Neural progenitor cell (in vitro differentiated cells): ENCODE measurements around the gene VAV2. TPM values are rescaled to one million over a fixed set of nuclear protein-coding genes. Genes with fewer than 3 reads are reported as not detected.
A peak's percentile ranks its signal among the peaks of the same experiment; 100 is the strongest.

Source experiments
- DNase-seq: peaks from one replicate; pipeline ENCODE4 v3.0.0-alpha.2; 2016; ENCODE audit warnings: low spot score
- H2AFZ ChIP-seq: fragments of 200-600 bp; sonication (generic); replicated peaks from 2 replicates; pipeline ENCODE4 v1.6.1; 2016; ENCODE audit warnings: antibody characterized with exemption
- H3F3A ChIP-seq: fragments of 200-600 bp; sonication (generic); 2 replicates; pipeline ENCODE4 v1.6.1; 2016; ENCODE audit warnings: antibody characterized with exemption, low read depth
- H3K27ac ChIP-seq: fragments of 200-600 bp; sonication (generic); 2 replicates; pipeline ENCODE4 v1.5.1; 2016; ENCODE audit warnings: mild to moderate bottlenecking
- H3K27me3 ChIP-seq: fragments of 200-600 bp; sonication (generic); 2 replicates; pipeline ENCODE4 v1.6.1; 2016; ENCODE audit warnings: mild to moderate bottlenecking, moderate library complexity
- H3K36me3 ChIP-seq: fragments of 200-600 bp; sonication (generic); 2 replicates; pipeline ENCODE4 v1.5.1; 2016
- H3K4me1 ChIP-seq: fragments of 200-600 bp; sonication (generic); 2 replicates; pipeline ENCODE4 v1.6.1; 2016; ENCODE audit warnings: mixed run types
- H3K4me2 ChIP-seq: fragments of 200-600 bp; sonication (generic); 2 replicates; pipeline ENCODE4 v1.6.1; 2016
- H3K4me3 ChIP-seq: fragments of 200-600 bp; sonication (generic); 2 replicates; pipeline ENCODE4 v1.5.1; 2016
- H3K79me2 ChIP-seq: fragments of 200-600 bp; sonication (generic); 2 replicates; pipeline ENCODE4 v1.6.1; 2016; ENCODE audit warnings: low read depth
- H3K9ac ChIP-seq: fragments of 200-600 bp; sonication (generic); 2 replicates; pipeline ENCODE4 v1.6.1; 2016
- H3K9me3 ChIP-seq: fragments of 200-600 bp; sonication (generic); 2 replicates; pipeline ENCODE4 v1.5.1; 2016; ENCODE audit warnings: low read depth
- H4K20me1 ChIP-seq: fragments of 200-600 bp; sonication (generic); 2 replicates; pipeline ENCODE4 v1.6.1; 2016; ENCODE audit warnings: low read depth
- H3K27ac Mint-ChIP-seq: 3 replicates; pipeline ENCODE4 v1.8.0; 2021; ENCODE audit warnings: mixed read lengths
- H3K27me3 Mint-ChIP-seq: 2 replicates; pipeline ENCODE4 v1.8.0; 2022; ENCODE audit warnings: low read depth, mild to moderate bottlenecking, inconsistent platforms, moderate library complexity, mixed read lengths; ENCODE audit not compliant: insufficient read depth
- H3K36me3 Mint-ChIP-seq: 3 replicates; pipeline ENCODE4 v1.8.0; 2021; ENCODE audit warnings: mixed read lengths
- H3K4me1 Mint-ChIP-seq: 3 replicates; pipeline ENCODE4 v1.8.0; 2021; ENCODE audit warnings: mixed read lengths
- H3K4me3 Mint-ChIP-seq: 3 replicates; pipeline ENCODE4 v1.8.0; 2021; ENCODE audit warnings: mild to moderate bottlenecking, moderate library complexity, mixed read lengths
- H3K9me3 Mint-ChIP-seq: 3 replicates; pipeline ENCODE4 v1.8.0; 2020; ENCODE audit warnings: mixed read lengths
- EZH2 ChIP-seq: fragments of 200-600 bp; sonication (generic); IDR thresholded peaks from 2 replicates; pipeline ENCODE4 v1.6.1; 2017; ENCODE audit warnings: antibody characterized with exemption, mild to moderate bottlenecking, moderate library complexity
- EZH2phosphoT487 ChIP-seq: fragments of 200-600 bp; sonication (generic); IDR thresholded peaks from 2 replicates; pipeline ENCODE4 v1.6.1; 2017; ENCODE audit warnings: antibody characterized with exemption
- total RNA-seq: library from RNA; depleted of rRNA; stranded (reverse); fragments of >200 nt; gene quantifications from 2 replicates; pipeline ENCODE4 v1.2.3, GENCODE V29; 2015; ENCODE audit warnings: low replicate concordance
- TF ChIP-seq, protein P1 (sequence below): fragments of 200-600 bp; sonication (generic); IDR thresholded peaks from 2 replicates; pipeline ENCODE4 v1.5.1; 2017; ENCODE audit warnings: antibody characterized with exemption, mild to moderate bottlenecking

The VAV2 gene
- total RNA-seq, 1 donor from 2014 or later = 12.9 TPM

DNA sequence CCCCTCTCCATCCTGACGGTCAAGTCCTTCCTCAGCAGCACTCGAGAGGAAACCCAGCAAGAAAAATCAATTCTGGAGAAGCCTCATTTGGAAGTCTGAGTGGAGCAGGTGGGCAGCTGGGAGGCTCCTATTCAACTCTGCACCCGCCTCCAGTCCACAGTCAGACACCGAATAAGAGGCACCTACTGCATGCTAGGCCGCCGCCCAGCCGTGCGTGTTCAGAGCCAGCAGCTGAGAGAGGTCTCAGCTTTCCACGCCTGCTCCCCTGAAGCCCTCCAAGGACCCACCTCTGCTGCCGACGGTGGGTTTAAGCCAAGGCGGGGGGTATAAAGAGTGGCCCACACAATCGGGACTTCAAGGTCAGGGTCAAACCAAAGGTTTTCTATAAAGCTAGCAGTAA is 41.9 kb downstream of the VAV2 start:
- peaks cover 87% of the 10 kb centered on the region for H4K20me1 ChIP-seq

DNA sequence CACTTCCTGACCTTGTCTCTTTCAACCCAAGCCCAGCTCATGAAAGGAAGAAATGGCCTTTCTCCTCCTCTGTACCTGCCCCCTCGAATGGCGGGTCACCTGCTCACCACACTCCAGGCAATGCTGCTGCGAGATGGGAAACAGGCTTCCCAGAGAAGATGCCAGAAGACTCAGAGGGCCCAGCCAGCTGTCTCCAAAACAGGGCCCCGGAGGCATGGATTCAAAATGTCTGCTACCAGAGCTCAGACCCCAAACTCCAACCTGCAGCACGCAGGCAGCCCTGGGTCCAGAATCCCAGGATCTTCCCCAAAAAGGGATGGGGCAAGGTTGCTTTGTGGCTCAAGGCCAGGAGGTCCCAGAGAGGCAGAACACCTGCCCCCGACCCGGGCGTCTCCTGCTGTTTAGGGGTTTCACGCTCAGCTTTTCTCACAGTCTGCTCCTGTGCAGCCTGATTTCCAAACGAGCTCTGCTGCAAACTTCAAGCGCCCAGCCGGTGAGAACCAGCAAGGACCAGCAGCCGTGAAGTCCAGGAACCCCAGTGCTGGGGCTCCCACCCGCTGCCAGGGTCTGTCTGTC is 42.5 kb downstream of the VAV2 start:
- Mint-ChIP-seq H3K36me3 (peaks cover 4% of the 10 kb centered on the region), H3K4me1 (peaks cover 51% of the 10 kb centered on the region), H3K27me3 (peaks cover 9% of the 10 kb centered on the region), H3K9me3 (no peaks in the 10 kb centered on the region), H3K27ac (no peak overlapping the region), H3K4me3 (no peak overlapping the region)
- Histone ChIP-seq H3K9me3 (no peaks in the 10 kb centered on the region), H3K27ac (no peak overlapping the region), H4K20me1 (peaks cover 87% of the 10 kb centered on the region), H3F3A (no peaks in the 10 kb centered on the region), H2AFZ (no peak overlapping the region), H3K27me3 (no peaks in the 10 kb centered on the region), H3K9ac (no peak overlapping the region), H3K4me1 (peaks cover 3% of the 10 kb centered on the region), H3K4me3 (no peak overlapping the region), H3K4me2 (no peak overlapping the region), H3K79me2 (peaks cover 93% of the 10 kb centered on the region), H3K36me3 (no peaks in the 10 kb centered on the region)
- DNase-seq = no peak
- TF ChIP-seq EZH2phosphoT487 (no peak), EZH2 (no peak)
- TF ChIP-seq, protein P1, sequence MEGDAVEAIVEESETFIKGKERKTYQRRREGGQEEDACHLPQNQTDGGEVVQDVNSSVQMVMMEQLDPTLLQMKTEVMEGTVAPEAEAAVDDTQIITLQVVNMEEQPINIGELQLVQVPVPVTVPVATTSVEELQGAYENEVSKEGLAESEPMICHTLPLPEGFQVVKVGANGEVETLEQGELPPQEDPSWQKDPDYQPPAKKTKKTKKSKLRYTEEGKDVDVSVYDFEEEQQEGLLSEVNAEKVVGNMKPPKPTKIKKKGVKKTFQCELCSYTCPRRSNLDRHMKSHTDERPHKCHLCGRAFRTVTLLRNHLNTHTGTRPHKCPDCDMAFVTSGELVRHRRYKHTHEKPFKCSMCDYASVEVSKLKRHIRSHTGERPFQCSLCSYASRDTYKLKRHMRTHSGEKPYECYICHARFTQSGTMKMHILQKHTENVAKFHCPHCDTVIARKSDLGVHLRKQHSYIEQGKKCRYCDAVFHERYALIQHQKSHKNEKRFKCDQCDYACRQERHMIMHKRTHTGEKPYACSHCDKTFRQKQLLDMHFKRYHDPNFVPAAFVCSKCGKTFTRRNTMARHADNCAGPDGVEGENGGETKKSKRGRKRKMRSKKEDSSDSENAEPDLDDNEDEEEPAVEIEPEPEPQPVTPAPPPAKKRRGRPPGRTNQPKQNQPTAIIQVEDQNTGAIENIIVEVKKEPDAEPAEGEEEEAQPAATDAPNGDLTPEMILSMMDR = no peak

More for the DNA sequence above, 41.9 kb downstream of the VAV2 start:
- TF ChIP-seq, protein P1 = no peak
- TF ChIP-seq EZH2 (no peak), EZH2phosphoT487 (no peak)
- H3F3A ChIP-seq = no peaks in the 10 kb centered on the region
- no peak overlapping the region for H2AFZ ChIP-seq
- H3K4me2 ChIP-seq = no peak overlapping the region
- H3K9ac ChIP-seq = no peak overlapping the region
- Mint-ChIP-seq H3K27me3 (peaks cover 9% of the 10 kb centered on the region), H3K36me3 (peaks cover 4% of the 10 kb centered on the region), H3K4me3 (no peak overlapping the region), H3K9me3 (no peaks in the 10 kb centered on the region), H3K27ac (no peak overlapping the region), H3K4me1 (peaks cover 49% of the 10 kb centered on the region)
- no peaks in the 10 kb centered on the region for H3K36me3 ChIP-seq
- H3K27me3 ChIP-seq = no peaks in the 10 kb centered on the region
- H3K9me3 ChIP-seq = no peaks in the 10 kb centered on the region
- H3K79me2 ChIP-seq = peaks cover 92% of the 10 kb centered on the region
- no peak for DNase-seq
- H3K4me1 ChIP-seq = no peaks in the 10 kb centered on the region
- H3K27ac ChIP-seq = no peak overlapping the region
- no peak overlapping the region for H3K4me3 ChIP-seq

DNA sequence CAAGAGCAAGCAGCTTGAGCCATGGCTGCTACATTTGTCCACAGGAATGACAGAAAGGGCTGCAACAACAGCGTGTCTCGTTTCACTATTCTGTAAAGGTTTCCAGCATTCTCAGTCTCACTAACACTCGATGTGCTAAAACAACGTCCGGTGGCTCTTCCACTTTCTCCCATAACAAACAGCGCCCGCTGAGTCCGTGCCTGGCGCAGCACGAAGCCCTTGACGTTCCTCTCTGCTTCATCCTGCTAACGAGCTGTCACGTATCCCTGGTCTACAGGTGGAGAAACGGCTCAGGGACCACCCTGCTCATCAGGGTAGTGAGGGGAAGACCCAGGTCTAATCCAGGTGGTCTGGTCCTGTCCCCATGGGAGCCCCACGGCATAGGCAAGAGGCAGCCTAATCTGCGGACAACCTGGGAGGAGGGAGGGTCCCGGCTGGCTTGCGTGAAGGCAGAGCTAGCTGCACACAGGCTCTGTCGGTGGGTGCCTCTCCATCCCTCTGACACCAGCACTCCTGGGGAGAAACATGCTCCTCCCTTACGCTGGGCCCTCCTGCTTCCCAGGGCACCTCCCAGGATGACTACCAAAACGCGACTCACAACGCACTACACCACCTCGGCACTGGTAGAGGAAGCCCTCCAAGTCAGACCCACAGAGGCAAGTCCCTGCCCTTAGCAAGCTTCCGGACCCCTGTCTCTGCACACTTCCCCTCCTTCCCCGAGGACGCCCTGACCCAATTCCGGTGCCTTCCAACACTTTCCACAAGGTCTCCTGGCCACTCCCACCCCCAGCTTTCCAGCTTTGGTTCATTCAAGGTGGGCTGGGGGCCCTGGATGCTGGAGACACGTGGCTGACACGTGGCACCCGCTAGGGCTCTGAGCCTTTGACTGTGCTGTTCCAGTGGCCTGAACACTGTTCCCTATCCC is 43.3 kb downstream of the VAV2 start:
- H3K9ac ChIP-seq = no peak overlapping the region
- no peak overlapping the region for H3K4me2 ChIP-seq
- no peaks in the 10 kb centered on the region for H3K27me3 ChIP-seq
- Mint-ChIP-seq H3K36me3 (peaks cover 4% of the 10 kb centered on the region), H3K9me3 (no peaks in the 10 kb centered on the region), H3K4me1 (peaks cover 49% of the 10 kb centered on the region), H3K27ac (peak overlapping the region; percentile 88), H3K27me3 (peaks cover 4% of the 10 kb centered on the region), H3K4me3 (peak overlapping the region; percentile 58)
- H3K9me3 ChIP-seq = no peaks in the 10 kb centered on the region
- no peak overlapping the region for H3K27ac ChIP-seq
- TF ChIP-seq EZH2phosphoT487 (no peak), EZH2 (no peak)
- TF ChIP-seq, protein P1 = no peak
- H3K4me3 ChIP-seq = no peak overlapping the region
- DNase-seq = no peak
- H4K20me1 ChIP-seq = peaks cover 88% of the 10 kb centered on the region
- no peaks in the 10 kb centered on the region for H3K36me3 ChIP-seq
- H3K4me1 ChIP-seq = peaks cover 11% of the 10 kb centered on the region
- H3K79me2 ChIP-seq = peaks cover 94% of the 10 kb centered on the region
- peaks cover 6% of the 10 kb centered on the region for H3F3A ChIP-seq
- H2AFZ ChIP-seq = no peak overlapping the region
